Measurements from ENCODE around the gene CTAG2.
"Not testable (repeated sequence)": the region's sequence is repeated elsewhere in the genome, so short reads cannot be mapped to it uniquely, and the experiment has no call there.

Gene CTAG2
- 0 to 0.67 reads per million in 2 donors for total RNA-seq

DNA sequence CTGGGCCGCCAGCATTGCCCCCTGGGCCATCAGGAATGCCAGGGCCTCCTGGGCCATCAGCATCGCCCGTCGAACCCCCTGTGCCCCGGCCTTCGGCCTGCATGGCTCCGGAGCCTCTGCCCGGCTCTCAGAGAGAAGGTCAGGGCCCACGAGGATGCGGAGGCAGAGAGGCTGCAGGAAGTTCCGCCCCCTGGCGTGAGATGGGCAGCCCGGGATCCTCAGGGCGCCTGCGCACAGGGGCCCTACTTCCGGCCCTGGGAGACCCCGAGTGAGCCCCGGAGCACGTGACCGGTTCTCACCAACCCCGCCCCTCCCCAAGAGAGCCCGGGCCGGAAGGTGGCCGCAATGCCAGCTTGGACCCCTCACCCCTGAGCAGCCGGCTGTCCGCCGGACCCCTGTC lies at the start of gene CTAG2:
Gene CTAG2, minus strand, starts transcription at position 167 of the 400 bp plus-strand sequence. Its CDS starts 64 bp downstream, at position 103.
- DNase-seq: not testable (repeated sequence)

DNA sequence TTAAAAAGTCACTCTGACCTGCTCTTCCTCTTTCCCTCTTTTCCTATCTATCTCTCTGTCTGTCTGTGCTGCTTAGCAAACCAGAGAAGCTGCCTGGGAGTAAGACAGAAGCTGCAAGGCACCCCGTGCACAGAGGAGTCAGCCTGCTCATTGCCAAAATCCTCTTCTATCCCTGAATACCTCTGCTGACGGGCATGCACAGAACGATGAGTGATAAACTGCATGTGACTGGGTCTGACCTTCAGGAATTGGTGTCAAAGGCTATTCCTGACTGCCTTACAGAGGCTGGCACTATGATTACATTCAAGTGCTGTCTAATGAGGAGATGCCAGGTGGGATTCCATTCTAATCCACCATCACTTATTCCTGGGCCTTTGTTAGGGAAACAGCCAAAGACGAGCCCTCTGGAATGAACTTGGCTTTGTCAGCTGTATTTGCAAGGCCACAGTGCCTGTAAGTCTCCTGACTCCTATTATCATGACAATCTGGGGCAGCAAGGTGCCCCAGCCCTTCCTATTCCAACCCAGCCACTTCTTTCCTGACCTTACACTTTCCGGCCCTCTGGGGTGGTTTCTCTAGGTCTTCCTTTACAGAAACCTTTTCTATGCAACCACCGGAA lies 45.4 kb upstream of the CTAG2 start:
- DNase-seq: no peak

DNA sequence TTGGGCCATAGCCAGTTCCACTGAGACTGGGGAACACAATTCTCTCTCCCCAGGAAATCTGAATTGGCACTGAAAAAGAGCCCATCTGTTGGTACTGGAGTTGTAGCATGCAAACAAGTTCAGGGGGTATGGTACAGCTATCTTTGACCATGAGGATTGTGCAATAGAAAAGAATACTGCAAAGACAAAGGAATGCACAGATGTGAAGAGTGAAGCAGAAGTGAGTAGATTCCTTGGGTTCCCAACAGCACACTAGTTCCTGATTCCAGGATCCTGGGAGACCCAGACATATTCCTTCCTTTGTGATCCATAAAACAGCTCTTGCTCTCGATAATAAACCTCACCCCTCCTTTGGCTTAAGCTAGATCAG lies 43.3 kb upstream of the CTAG2 start:
- no peak for DNase-seq

DNA sequence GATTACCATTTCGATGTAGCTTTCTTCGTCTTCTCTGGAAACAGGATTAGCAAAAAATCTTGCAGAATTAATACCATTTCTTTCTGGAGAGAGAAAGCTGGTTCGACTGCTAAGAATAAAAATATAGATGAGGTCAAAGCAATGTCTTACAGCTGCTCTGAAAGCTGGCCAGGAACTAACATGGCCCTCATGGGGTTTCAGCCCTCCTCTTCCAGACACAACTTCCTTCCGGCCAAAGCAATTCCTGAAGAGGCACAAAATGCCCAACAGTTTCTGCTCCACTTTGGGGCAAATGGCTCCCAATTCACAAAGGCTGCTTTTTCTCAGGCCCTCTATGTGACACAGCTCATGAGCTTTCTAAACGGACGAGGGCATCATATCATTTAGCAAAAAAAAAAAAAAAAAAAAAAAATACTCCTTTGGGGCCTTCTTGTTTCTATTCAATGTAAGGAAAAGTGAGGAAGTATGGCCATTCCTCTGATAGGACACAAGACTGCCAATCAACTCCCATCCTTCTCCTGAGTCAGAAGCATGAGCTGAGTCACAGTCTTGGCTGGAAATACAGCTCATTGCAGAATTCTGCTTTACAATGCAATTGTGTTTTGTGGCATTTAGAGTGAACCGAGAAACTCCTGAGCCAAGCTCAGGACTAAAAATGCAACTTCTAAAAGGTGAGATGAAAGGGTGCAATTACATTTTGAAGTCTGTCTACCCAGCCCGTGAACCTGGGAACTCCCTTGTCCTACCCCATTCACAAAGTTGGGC lies 42.7 kb upstream of the CTAG2 start:
- no peak for DNase-seq

DNA sequence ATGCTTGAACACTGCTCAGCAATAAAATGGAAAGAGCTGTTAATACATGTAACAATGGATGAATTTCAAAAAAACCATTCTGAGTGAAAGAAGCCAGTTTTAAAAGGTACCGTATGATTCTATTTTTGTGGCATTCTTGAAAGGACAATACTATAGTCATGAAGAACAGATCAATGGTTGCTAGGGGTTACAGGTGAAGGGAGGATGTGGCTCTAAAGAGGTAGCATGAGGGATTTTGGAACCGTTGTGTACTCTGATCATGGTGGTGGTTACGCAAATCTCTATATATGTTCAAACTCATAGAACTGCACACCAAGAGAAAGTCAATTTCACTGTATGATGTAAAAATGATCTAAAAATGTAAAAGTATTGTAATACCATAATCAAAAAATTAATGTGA lies 40.0 kb upstream of the CTAG2 start:
- DNase-seq: no peak

DNA sequence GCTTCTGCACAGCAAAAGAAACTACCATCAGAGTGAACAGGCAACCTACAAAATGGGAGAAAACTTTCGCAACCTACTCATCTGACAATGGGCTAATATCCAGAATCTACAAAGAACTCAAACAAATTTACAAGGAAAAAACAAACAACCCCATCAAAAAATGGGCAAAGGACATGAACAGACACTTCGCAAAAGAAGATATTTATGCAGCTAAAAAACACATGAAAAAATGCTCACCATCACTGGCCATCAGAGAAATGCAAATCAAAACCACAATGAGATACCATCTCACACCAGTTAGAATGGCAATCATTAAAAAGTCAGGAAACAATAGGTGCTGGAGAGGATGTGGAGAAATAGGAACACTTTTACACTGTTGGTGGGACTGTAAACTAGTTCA lies 37.1 kb upstream of the CTAG2 start:
- DNase-seq: not testable (repeated sequence)

DNA sequence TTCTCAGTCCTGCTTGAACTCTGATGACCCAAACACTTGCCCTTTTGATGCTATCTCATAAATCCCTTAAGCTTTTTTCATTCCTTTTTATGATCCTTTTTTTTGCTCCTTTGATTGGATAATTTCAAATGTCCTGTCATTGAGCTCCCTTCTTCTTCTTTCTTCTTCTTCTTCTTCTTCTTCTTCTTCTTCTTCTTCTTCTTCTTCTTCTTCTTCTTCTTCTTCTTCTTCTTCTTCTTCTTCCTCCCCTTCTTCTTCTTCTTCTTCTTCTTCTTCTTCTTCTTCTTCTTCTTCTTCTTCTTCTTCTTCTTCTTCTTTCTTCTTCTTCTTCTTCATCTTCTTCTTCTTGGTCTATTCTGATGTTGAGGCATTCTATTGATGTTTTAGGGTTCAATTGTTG lies 18.7 kb upstream of the CTAG2 start:
- DNase-seq: not testable (repeated sequence)

DNA sequence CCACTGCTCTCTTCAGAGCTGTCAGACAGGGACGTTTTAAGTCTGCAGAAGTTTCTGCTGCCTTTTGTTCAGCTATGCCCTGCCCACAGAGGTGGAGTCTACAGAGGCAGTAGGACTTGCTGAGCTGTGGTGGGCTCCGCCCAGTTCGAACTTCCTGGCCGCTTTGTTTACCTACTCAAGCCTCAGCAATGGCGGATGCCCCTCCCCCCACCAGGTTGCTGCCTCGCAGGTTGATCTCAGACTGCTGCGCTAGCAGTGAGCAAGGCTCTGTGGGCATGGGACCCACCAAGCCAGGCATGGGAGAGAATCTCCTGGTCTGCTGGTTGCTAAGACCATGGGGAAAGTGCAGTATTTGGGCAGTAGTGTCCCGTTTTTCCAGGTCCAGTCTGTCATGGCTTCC lies 17.5 kb upstream of the CTAG2 start:
- peak in 2 of 5 experiments; percentile 5 to 25 for DNase-seq

DNA sequence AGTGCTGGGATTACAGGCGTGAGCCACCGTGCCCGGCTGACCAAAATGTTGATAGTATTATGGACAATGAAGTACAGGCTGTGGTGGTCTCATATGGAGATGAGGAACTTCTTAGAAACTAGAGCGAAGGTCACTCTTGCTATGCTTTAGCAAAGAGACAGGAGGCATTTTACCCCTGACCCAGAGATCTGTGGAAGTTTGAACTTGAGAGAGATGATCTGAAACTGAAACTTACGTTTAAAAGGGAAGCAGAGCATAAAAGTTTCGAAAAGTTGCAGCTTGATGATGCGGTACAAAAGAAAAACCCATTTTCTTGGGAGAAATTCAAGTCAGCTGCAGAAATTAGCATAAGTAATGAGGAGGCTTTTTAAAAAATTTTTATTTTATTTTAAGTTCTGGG lies 8.5 kb upstream of the CTAG2 start:
- DNase-seq: no peak

DNA sequence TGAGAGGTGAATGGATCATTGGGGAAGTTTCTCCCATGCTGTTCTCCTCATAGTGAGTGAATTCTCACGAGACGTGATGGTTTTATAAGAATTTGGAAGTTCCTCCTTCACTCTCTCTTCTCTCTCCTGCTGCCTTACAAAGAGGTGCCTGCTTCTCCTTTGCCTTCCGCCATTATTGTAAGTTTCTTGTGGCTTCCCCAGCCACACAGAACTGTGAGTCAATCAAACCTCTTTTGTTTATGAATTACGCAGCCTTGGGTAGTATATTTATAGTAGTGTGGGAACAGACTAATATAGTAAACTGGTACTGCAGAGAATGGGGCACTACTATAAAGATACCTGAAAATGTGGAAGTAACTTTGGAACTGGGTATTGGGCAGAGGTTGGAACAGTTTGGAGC lies 7.8 kb upstream of the CTAG2 start:
- DNase-seq: no peak

DNA sequence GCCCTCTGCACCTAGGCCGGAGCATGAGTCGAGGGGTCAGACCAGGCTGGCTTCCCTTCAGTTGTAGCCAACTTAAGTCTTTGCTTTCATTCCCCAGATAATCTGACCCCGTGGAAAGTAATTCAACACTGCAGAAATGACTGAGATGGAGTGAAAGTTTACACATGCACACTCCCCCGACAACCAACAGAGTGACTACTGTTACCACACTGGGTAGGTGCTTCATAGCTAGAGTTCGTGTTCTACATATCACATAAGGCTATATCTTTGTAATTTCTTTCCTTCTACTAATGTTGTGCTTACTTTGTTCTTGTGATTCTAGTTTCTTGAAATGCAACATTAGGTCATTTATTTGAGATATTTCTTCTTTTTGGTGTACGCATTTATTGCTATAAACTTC lies 7.2 kb upstream of the CTAG2 start:
- DNase-seq: peak in 1 of 5 experiments; percentile 41

DNA sequence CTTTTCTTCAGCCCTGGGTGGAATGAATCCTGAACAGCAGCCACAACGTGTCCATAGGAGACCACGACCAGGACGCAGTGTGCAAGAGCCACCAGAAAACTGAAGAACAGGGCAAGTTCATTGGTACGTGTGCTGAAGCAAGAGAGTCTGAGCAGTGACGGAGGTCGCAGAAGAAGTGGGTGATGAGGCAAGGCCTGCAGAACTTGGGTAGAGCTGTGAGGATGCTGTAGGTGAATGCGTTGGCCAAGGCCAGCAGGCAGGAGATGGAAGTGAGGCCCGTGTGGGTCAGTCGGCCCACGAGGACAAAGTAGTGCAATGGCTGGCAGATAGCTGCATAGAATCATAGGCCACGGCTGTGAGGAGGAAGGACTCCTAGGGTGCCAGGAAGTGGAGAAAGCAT lies 5.6 kb upstream of the CTAG2 start:
- no peak for DNase-seq

DNA sequence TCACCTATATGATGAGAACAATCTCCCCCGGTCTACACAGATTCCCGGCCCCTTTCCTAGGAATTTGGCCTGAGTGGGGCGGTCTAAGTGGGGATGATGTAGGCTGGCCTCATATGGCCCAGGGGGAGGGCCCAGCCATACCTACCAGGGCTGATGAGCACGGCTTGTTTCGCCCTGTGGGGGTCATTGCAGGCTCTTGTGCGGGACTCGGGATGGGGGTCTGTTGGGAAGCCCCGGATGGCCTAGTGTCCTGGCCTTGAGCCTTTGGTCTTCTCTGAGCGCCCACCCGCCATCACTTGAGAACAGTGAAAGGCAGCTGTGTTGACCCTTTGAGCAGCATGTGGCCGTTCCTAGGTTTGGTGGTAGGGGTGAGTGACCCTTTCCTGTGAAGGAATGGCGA lies 4.8 kb upstream of the CTAG2 start:
- no peak for DNase-seq

DNA sequence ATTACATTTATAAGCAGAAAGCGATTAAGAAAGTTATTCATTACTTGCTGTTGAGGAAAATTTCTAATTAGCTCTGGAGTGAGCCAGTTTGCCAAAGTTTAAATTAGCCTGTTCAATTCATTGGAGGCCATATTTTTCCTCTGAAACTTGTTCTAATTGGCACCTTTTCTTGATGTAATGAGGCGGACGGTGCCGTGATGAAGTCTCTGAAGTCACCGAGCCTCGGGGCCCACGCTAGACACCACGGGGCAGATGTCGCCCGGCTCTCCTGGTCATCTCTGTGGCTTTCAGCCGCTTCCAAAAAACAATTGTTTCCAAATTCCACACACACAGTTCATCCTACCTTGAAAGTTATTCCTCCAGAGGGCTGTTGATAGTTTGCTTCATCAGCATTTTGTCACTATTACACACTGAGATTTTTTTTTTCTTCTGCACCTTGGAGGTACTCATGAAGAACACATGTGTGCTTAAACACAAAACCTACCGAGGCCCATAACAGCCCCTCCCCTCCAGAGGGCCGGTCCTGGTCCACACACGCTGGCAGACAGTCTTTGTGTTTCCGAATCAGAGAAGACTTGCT lies 3.9 kb upstream of the CTAG2 start:
- DNase-seq: no peak

DNA sequence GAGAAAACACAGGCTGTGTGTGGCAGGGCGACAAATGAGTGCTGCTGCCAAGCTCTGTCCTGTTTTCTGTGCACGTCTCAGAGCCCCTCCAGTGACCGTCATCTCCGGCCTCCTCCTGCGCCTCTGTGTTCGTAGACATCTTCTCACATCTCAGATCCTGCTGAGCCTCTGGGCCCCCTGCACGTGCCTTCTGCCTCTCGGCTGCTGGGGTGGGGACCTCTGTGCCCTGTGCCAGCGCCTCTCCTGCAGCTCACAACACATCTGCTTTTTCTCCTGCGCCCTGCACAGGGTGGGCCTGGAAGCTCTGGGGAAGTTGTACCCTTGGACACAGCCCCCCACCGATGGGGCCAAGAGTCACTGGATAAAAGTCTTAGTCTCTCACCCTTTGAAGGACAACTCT lies 2.4 kb upstream of the CTAG2 start:
- no peak for DNase-seq

DNA sequence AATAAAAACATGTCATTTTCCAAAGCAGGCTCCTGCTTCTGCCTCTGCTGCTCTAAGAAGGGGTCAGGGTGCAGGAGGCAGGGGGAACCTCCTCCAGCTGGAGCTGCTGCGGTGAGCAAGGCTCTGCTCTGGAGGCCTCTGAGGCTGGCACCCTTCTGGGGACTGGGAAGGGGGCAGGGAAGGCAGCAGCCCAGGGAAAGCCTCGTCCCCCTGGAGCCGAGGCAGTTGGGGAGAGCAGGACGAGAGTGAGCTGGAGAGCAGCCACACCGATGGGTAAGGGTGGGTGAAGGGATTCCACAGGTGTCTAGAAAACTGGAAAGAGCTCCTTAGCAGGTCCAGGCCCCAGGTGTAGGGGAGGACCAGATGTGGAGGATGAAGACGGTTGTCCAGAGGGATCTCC lies 2.0 kb upstream of the CTAG2 start:
- no peak for DNase-seq

DNA sequence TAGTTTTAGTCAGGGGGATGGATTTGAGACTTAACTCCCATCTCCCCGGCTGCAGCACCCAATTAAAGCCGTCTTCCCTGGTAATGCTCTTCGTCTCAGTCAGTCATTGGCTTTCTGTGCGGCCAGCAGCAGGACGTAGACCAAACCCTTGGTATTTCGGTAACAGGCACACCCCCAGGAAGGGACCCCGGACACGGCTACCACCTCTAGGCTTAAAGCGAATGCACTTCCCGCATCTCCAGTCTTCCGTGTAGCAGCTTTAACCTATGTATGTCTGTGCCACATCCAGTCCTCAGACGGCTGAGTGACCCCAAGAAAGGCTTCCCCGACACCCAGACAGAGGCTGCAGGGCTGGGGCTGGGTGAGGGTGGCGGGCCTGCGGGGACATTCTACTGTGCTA lies 1.5 kb upstream of the CTAG2 start:
- no peak for DNase-seq

DNA sequence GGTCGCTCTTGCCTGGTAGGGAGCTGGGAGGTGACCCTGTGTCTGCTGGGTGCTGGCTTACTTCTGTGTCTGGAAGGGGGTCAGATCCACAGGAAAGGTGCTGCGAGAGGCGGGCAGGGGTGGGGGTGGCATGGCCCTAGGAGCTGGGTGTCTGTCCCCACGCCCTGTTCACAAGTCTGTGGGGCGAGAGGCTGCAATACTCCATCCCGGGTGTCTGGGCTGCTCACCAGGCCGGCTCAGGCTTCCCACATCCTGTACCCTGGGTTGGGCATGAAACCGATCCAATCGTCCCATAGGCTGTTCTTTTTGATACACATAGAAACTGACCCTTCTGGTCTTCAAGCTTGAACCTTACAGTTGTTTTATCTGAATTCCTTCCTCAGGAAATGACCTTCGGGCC lies 993 bp upstream of the CTAG2 start:
- no peak for DNase-seq

DNA sequence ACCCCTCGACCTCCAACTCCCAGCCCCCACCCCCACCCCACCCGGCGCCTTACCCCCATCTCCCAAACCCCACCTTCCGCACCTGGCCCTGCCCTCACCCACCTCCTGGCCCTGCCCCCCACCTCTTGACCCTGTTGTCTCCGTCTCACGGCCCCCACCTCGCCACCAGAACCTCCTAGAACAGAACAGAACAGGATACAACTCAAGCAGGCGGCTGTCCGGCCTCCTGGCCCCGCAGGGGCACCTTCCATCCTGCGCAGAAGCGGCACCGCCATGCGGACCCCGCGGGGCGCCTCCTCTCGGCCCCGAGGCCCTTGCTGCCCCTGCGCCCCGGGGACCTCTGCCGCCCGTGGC lies 354 bp downstream of the CTAG2 start:
- DNase-seq: no peak

DNA sequence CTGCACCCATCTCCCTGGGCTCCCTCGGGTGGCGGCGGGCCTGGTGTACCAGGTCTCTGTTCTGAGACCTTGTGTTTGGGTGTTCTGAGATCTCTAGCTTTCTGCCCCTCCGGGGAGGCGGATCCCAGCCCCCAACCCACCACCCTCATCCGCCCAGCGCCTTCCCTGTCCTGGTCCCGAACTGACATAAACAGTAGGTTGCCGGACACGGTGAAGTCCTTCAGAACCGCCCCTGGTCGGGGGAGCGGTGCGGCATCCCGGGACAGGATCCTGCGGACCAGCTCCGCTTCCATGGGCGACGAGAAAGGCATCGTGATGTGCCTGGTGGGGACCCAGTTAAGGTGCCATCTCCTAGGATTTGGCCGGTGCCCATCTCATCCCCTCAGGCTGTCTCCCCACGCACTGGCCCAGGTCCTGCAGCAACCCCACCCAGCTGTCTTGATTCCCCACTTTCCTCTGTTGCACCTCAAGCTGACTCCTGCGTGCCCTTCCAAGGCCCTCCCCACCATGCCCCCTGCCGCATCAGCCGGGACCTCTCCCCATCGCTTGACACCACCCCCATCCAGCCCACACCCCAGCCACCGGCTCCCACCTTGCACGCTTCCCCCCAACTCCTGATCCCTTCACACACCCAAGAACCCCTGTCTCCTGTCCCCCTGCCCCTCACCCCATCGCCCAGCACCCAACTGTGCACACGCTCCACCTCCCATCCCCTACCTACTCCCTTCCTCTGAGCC lies 900 bp downstream of the CTAG2 start:
- DNase-seq: no peak

DNA sequence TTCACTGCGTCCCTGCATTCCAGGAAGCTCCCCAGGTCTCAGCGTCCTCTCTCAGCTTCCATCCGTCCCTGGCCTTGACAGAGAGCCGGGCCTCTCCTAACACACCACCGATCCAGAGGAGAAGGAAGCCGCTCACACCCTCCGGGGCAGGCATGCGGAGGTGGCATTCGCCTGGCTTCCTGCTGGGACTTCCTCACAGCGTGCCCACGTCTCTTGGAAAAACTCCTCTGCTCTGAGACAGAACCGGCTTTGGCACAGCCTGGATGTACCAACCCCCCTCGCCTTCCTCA lies 3.2 kb downstream of the CTAG2 start:
- no peak for DNase-seq

DNA sequence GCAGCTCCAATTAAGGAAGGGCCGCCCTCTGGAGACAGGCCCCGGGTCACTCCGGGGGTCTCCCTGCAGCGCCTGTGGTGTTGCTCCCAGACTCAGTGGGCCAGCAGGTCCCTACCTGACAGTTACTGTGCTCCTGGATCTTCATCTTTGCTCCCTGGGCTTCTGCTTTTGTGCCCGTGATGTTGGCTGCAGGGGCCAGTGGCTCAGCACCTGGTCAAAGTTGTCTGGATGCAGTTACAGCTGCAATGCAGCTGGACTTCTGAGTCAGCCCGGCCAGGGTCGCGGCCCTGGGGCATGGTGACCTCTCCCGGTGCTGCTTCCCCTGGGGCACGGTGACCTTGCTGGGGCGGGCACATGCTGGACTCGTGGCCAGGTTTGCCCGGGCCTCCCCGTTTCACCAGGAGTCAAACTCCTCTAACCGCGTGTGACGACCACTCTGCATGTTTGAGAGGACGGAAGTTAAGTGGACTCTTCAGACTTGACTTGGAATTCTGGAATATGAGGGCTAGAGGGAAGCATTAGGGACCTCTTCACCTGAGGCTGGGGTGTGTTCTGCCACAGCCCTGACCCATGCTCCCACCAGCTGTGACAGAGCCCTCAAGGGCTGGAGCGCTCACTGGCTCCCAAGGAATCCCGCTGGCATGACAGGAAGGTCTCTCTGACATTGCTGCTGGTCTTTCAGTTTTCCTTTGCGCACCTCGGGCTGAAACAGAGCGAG lies 3.7 kb downstream of the CTAG2 start:
- no peak for DNase-seq

DNA sequence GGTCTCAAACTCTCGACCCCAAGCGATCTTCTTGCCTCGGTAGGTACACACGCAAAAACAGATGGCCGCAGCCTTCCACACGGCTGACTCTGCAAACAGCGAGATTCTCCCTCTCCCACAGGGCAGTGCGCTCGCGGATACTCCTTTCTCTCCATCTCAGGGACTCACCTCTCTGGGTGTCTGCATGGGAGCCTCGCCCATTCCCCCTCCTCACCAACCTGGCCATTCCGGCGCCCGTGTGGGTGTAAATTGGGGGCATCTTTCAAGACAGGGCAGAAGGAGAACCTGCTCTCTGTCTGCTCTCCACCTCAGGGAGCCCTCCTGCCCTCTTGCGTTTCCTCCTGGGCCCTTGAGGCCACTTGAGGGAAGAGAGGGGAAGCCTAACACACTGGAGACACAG lies 4.4 kb downstream of the CTAG2 start:
- DNase-seq: no peak

Measured in T-helper 2 cell (primary cell).